ENCODE data around the gene KATNAL1. TPM values are rescaled to one million over a fixed set of nuclear protein-coding genes. Genes with fewer than 3 reads are reported as not detected.
A peak's percentile ranks its signal among the peaks of the same experiment; 100 is the strongest.

Gene KATNAL1
- polyA plus RNA-seq, 1 donor (not counting 4 experiments of a cell fraction or from before 2014, with no cell fraction given): 10.1 TPM

GRCh38 chr13:30169442-30169841 lies 137.9 kb downstream of the KATNAL1 start:
- DNase-seq (ENCODE audit: low read depth, low spot score) (no peak), FAIRE-seq (no peak)
- Histone ChIP-seq H3K4me3 (ENCODE audit: control insufficient read depth in 2 of 3, extremely low read depth in 1 of 3, insufficient read depth in 2 of 3, low read depth in 1 of 3, low read length in 3 of 3) (no peak overlapping the region), H3K9me3 (ENCODE audit: control insufficient read depth, low read depth, low read length) (no peaks in the 10 kb centered on the region), H3K4me2 (ENCODE audit: control insufficient read depth, extremely low read depth, insufficient read depth, low read depth, low read length) (no peak overlapping the region), H3K36me3 (ENCODE audit: control insufficient read depth in 2 of 2, extremely low read depth in 1 of 2, insufficient read depth in 2 of 2, low read length in 2 of 2) (no peaks in the 10 kb centered on the region), H3K9me1 (ENCODE audit: control insufficient read depth, extremely low read depth, insufficient read depth, low read length) (no peaks in the 10 kb centered on the region), H2AFZ (ENCODE audit: control insufficient read depth, low read length) (peak overlapping the region; percentile 21), H3K27ac (ENCODE audit: control insufficient read depth, insufficient read depth, low read length) (no peak overlapping the region), H3K9ac (ENCODE audit: control insufficient read depth, extremely low read depth, insufficient read depth, low read length) (no peak overlapping the region), H3K27me3 (ENCODE audit: control insufficient read depth, extremely low read depth, insufficient read depth, low read length) (peaks cover 2% of the 10 kb centered on the region), H4K20me1 (ENCODE audit: control insufficient read depth, extremely low read depth, insufficient read depth, low read length) (no peaks in the 10 kb centered on the region), H3K4me1 (ENCODE audit: control insufficient read depth, extremely low read depth, insufficient read depth, low read length) (no peaks in the 10 kb centered on the region), H3K79me2 (ENCODE audit: control insufficient read depth, insufficient read depth, low read length) (no peaks in the 10 kb centered on the region)
- dilution Hi-C loops (cut with MboI; ENCODE audit: extremely low pct_ligation_motif_present, low sequenced_read_pairs): no loop called here
- no peak for TF ChIP-seq EZH2 (IDR thresholded peaks at IDR 0.05; ENCODE audit: low read length)
- no peak for TF ChIP-seq CTCF (optimal IDR thresholded peaks at IDR 0.05 in 1 of 3, IDR thresholded peaks at IDR 0.05 in 1 of 3, conservative IDR thresholded peaks at IDR 0.05 in 1 of 3; ENCODE audit: extremely low read depth in 1 of 3, insufficient read depth in 2 of 3, low read length in 3 of 3)

GRCh38 chr13:30165796-30166195 lies 141.6 kb downstream of the KATNAL1 start:
- TF ChIP-seq CTCF (optimal IDR thresholded peaks at IDR 0.05 in 1 of 3, IDR thresholded peaks at IDR 0.05 in 1 of 3, conservative IDR thresholded peaks at IDR 0.05 in 1 of 3; ENCODE audit: extremely low read depth in 1 of 3, insufficient read depth in 2 of 3, low read length in 3 of 3): no peak
- TF ChIP-seq EZH2 (IDR thresholded peaks at IDR 0.05; ENCODE audit: low read length): no peak
- Histone ChIP-seq H3K9me3 (ENCODE audit: control insufficient read depth, low read depth, low read length) (no peaks in the 10 kb centered on the region), H2AFZ (ENCODE audit: control insufficient read depth, low read length) (no peak overlapping the region), H3K27ac (ENCODE audit: control insufficient read depth, insufficient read depth, low read length) (no peak overlapping the region), H3K27me3 (ENCODE audit: control insufficient read depth, extremely low read depth, insufficient read depth, low read length) (peaks cover 6% of the 10 kb centered on the region), H3K4me1 (ENCODE audit: control insufficient read depth, extremely low read depth, insufficient read depth, low read length) (no peaks in the 10 kb centered on the region), H4K20me1 (ENCODE audit: control insufficient read depth, extremely low read depth, insufficient read depth, low read length) (no peaks in the 10 kb centered on the region), H3K4me3 (ENCODE audit: control insufficient read depth in 2 of 3, extremely low read depth in 1 of 3, insufficient read depth in 2 of 3, low read depth in 1 of 3, low read length in 3 of 3) (no peak overlapping the region), H3K36me3 (ENCODE audit: control insufficient read depth in 2 of 2, extremely low read depth in 1 of 2, insufficient read depth in 2 of 2, low read length in 2 of 2) (no peaks in the 10 kb centered on the region), H3K79me2 (ENCODE audit: control insufficient read depth, insufficient read depth, low read length) (no peaks in the 10 kb centered on the region), H3K4me2 (ENCODE audit: control insufficient read depth, extremely low read depth, insufficient read depth, low read depth, low read length) (no peak overlapping the region), H3K9ac (ENCODE audit: control insufficient read depth, extremely low read depth, insufficient read depth, low read length) (no peak overlapping the region), H3K9me1 (ENCODE audit: control insufficient read depth, extremely low read depth, insufficient read depth, low read length) (no peaks in the 10 kb centered on the region)
- dilution Hi-C loops (cut with MboI; ENCODE audit: extremely low pct_ligation_motif_present, low sequenced_read_pairs): no loop called here
- no peak for DNase-seq (ENCODE audit: low read depth, low spot score)
- FAIRE-seq: no peak
